K562 (cell line): Measurements from ENCODE around the gene IRF6. TPM values are rescaled to one million over a fixed set of nuclear protein-coding genes. Genes with fewer than 3 reads are reported as not detected.

ENCODE experiments used
- FOXO4 ChIP-seq: fragments of 450-650 bp; formaldehyde crosslinking; IDR thresholded peaks from 2 replicates; pipeline ENCODE4 v1.4.0; 2020; ENCODE audit warnings: mild to moderate bottlenecking, moderate library complexity
- KDM2B ChIP-seq: fragments of 250-450 bp; sonication (Bioruptor Pico); IDR thresholded peaks from 2 replicates; pipeline ENCODE4 v1.8.0; 2021; ENCODE audit warnings: mild to moderate bottlenecking, moderate library complexity
- KDM5B ChIP-seq: fragments of 200-600 bp; sonication (generic); IDR thresholded peaks from 2 replicates; pipeline ENCODE4 v1.6.1; 2012; ENCODE audit warnings: low read depth, mild to moderate bottlenecking, moderate library complexity, low read length, control low read depth, inconsistent platforms; ENCODE audit not compliant: insufficient replicate concordance
- RBM17 ChIP-seq: fragments of 200-400 bp; formaldehyde crosslinking; IDR thresholded peaks from 2 replicates; pipeline ENCODE4 v1.6.1; 2017; ENCODE audit warnings: low read depth, mild to moderate bottlenecking, low read length, borderline replicate concordance
- REST ChIP-seq, 2 experiments: fragments of 450-650 bp; formaldehyde crosslinking in 1 of 2; IDR thresholded peaks; 2 replicates each; pipeline versions ENCODE4 v1.4.0 to v1.6.1; 2014 to 2020; ENCODE audit warnings: mild to moderate bottlenecking in 2 of 2, borderline replicate concordance in 1 of 2, low read depth in 1 of 2
- TRIM25 ChIP-seq: fragments of 450-650 bp; IDR thresholded peaks from 2 replicates; pipeline ENCODE4 v1.7.0; 2016; ENCODE audit warnings: borderline replicate concordance
- polyA plus RNA-seq, 8 experiments: library from polyadenylated mRNA; depleted of rRNA in 4 of 8; stranded (reverse) in 5 of 8; unstranded in 3 of 8; fragments of >200 nt; fragmentation: Nextera tagmentation in 2 of 8; fragmentation: Illumina TruSeq in 1 of 8; extraction: Ambion mirVana in 2 of 8; extraction: Trizol in 1 of 8; gene quantifications; 2 replicates each; pipeline versions ENCODE4 v1.2.1 to v1.2.3, GENCODE V29; 2011 to 2014; ENCODE audit warnings: inconsistent platforms in 1 of 8, missing spikeins in 1 of 8
- total RNA-seq, 7 experiments: library from RNA; depleted of rRNA in 6 of 7; stranded (reverse); fragments of >200 nt in 6 of 7; fragmentation: Illumina TruSeq in 2 of 7; extraction: Trizol in 2 of 7; gene quantifications; 2 replicates each; pipeline versions ENCODE4 v1.2.1 to v1.2.3, GENCODE V29; 2011 to 2021; ENCODE audit warnings: low replicate concordance in 1 of 7

IRF6 gene
- total and polyA plus RNA-seq, 9 of the 15 experiments (the other 6 are each of a cell fraction or from before 2014, with no cell fraction given) = 0.03 to 0.65 (median 0.17) TPM

GRCh38 chr1:209769171-209769904, 36.6 kb downstream of the IRF6 start (continued):
- TF ChIP-seq TRIM25 = no peak
- no peak for TF ChIP-seq KDM2B (CRISPR knock-in tag)
- no peak for TF ChIP-seq FOXO4 (CRISPR knock-in tag)
- TF ChIP-seq RBM17 = no peak
- no peak for TF ChIP-seq REST (IDR thresholded peaks at IDR 0.05; ENCODE audit: borderline replicate concordance)
- no peak for TF ChIP-seq REST (CRISPR knock-in tag; IDR thresholded peaks at IDR 0.05; ENCODE audit: low read depth)
- TF ChIP-seq KDM5B = no peak
- TF ChIP-seq, all 486 proteins: peak for 15
